Right ventricle myocardium inferior (tissue), 1 donor: ENCODE results near the gene VWA3A. TPM values are rescaled to one million over a fixed set of nuclear protein-coding genes. Genes with fewer than 3 reads are reported as not detected.
"Not testable (repeated sequence)": the region's sequence is repeated elsewhere in the genome, so short reads cannot be mapped to it uniquely, and the experiment has no call there.

Source experiments
- ATAC-seq: fragments of 200-7000 bp; cut with Tn5 transposase; one replicate; pipeline ENCODE4 v1.9.1; 2020; ENCODE audit warnings: mild to moderate bottlenecking, moderate library complexity
- DNase-seq: peaks from one replicate; pipeline ENCODE4 v3.0.0; 2021; ENCODE audit errors: missing footprints
- intact Hi-C: fragments of 100-400 bp; cut with DNase I; formaldehyde crosslinking; loops from one replicate; pipeline ENCODE4 v1.11.0; 2022
- total RNA-seq: library from RNA; stranded (reverse); fragmentation: NEBNext Ultra II Directional; extraction: Animal tissue kit (Norgen Biotek cat#: 25700); gene quantifications from one replicate; pipeline ENCODE4 v1.2.1, GENCODE V29; 2021
- donor health status: DM: no; HTN: yes; CAD: no; lungs with severe emphysema.

Gene VWA3A
- total RNA-seq, 1 donor from 2014 or later, result 0.81 TPM

DNA sequence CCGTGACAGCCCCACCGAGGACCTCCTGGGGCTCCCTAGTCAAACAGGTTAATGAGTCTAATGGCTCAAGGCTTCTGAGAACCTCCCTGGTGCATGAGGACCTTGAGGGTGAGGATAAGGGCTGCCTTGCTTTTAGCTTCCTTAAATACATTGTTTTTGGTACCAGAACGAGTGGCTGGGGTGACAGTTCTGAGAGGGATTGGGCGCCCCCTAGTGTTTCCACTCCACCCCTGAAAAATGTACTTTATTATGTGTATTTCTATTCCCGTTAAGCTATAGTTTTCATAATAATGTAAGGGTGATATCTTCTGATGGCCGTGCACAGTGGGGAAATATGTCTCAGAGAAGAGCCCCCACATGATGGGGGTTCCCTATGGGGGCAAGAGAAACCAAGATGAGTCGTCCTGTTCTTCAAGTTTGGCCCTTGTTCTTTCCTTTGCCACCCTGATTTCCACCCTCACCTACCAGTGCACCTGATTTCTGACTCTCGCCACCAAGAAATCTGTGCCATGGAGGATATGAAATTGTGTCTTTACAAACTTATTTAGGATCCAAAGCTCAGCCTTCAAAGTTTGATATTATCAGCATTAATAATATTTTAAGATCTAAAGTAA lies 14.5 kb upstream of the VWA3A start:
- intact Hi-C loops, result loop anchor here (1.0 to 5.0 kb wide), 2 partner anchors 77 to 126 kb away; partner anchors contain the start of genes PDZD9 and UQCRC2
- no peak for DNase-seq
- peak; percentile 42 for ATAC-seq

DNA sequence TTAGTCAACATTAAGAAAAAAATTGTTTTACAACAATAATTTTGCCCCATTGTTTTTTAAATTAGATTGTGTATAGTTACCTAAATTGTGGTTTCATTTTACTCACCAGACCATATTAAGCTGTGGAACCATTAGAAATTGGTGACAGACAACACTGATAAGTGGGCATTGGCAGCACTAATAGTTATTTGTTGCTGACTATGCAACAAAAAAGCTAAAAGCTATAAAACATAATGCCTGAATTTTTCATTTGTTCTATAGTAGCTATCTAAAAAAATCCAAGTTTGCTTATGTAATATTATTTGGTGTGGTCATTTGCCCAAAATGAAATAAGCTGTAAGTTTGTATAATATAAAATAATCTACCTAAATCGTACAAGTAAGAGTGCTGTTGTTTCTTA lies 13.7 kb upstream of the VWA3A start:
- ATAC-seq (no peak), DNase-seq (no peak)
- intact Hi-C loops, result loop anchor here (5.0 kb wide), 1 partner anchor 126 kb away; the partner anchor contains the start of gene UQCRC2

DNA sequence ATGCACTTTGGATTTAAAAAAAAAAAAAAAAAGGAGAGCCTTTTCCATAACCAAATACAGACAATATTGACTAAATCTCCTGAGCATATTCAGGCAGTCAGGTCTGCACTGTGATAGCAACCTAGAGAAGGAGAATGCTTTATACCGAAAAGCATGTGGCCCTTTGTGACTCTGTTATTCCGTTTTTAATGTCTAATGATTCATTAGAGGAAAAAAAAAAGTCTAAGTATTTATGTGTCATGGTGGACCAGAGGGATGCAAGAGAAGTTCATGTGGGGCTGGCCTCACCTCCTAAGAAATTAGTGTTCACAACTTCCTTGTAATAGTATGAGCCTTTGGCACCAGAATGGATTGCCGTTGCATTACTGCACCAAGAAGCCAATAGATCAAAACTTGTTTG lies 11.3 kb upstream of the VWA3A start:
- intact Hi-C loops, result no loop called here
- ATAC-seq, result no peak
- no peak for DNase-seq

DNA sequence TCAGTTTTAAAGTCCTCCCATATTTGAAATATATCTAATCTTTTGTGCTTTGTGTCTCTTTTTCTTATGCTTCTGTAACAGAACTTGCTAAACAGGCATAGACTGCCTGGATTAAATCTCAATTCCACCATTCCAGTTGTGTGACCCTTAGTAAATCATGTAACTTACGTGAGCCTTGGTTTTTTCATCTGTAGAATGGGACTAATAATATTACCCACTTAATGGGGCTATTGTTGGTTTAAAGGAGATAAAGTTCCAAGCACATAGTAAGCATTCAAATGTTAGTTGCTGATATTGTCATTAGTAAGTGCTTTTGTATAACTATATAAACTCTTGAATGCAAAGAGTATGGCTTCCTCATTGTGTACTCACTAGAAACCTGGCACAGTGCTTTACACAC lies 5.9 kb upstream of the VWA3A start:
- DNase-seq, result no peak
- intact Hi-C loops, result no loop called here
- no peak for ATAC-seq

DNA sequence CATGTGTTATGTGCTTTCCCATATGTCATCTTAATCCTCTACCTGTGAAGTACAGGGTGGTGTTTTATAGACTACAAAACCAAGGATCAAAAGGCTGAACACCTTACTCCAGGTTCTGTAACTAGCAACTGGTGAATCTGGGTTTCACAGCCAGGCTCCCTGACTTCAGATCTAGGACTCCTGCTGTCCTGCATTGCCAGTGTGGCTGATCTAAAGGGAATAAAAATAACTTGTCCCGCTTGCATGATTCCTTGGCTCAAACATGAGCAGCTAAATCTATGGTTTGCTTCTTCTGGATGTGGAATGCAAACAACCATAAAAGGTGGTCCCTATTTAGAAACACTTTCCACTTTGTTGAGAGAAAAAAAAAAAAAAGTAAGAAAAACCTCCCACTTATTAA lies 3.7 kb upstream of the VWA3A start:
- no peak for ATAC-seq
- intact Hi-C loops, result no loop called here
- no peak for DNase-seq

DNA sequence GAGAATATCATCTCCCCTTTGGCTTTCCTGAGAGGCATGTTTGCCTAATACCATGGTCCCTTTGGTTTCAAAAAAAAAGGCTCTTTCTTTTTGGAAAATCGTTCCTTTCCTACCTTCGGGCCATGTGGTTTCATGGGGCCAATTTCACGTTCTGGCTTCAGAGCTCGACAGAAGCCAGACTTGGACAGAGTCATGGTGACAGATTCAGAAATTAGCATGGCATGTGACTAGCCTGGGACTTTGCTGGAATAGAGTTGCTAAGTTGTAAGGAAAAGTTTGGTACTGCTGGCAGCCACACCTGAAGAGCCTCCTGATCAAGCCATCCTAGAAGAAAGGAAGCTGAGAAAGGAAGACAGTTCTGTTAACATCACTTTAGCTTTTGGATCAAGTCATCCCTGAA lies 2.4 kb upstream of the VWA3A start:
- ATAC-seq, result no peak
- DNase-seq, result no peak
- intact Hi-C loops, result no loop called here

DNA sequence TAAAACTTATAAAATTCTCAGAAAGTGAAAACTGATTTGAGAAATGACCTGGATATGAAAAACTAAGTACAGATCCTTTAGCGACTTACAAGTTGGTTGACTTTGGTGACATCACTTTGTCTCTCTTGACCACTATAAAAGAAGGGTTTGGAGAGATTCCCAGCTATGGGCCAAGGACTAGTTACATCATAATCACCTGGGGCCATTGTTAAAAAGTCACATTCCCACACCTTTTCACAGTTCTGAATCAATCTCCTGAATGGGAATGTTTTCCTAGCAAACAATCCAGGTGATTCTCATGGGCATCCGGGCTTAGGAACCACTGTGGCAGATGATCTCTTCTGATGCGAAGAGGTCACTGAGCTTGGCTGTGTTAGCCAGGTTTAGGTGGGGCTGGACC lies 620 bp upstream of the VWA3A start:
- ATAC-seq (no peak), DNase-seq (no peak)
- intact Hi-C loops, result no loop called here

DNA sequence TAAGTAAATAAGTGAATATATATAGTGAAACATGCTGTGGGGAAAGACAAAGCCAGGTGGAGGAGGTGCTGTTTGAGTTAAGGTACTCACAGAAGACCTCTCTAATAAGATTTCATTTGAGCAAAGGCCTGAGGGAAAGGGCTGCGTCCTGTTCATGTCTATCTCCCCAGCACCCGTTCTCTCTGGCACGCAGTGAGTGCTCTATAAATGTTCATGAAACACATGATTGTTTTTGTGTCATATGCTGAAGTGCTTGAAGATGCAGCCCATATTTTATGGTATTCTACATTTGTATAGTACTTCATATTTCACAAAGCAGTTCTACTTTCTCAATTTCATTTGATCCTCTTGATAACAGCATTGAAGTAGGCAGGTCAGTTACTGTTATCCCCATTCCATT lies 990 bp downstream of the VWA3A start:
- intact Hi-C loops, result no loop called here
- ATAC-seq, result no peak

DNA sequence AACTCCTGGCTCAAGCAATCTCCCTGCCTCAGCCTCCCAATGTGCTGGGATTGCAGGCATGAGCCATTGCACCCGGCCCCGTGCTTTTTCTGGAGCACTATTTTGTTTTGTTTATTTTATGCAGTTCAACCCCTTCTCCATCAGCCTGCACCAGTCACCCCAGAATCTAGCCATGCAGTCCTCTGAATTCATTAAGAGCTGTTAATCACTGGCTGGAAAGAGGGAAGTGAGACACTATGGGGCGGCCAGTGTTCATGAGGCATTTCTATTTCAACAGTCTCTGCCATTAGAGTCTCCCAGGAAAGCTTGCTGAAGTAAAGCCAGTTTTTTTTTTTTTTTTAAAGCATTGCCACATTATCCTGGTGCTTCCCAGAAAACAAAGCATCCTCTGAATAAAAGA lies 1.7 kb downstream of the VWA3A start:
- DNase-seq, result no peak
- ATAC-seq, result no peak
- intact Hi-C loops, result no loop called here

More for the DNA sequence above, 990 bp downstream of the VWA3A start:
- DNase-seq, result no peak

DNA sequence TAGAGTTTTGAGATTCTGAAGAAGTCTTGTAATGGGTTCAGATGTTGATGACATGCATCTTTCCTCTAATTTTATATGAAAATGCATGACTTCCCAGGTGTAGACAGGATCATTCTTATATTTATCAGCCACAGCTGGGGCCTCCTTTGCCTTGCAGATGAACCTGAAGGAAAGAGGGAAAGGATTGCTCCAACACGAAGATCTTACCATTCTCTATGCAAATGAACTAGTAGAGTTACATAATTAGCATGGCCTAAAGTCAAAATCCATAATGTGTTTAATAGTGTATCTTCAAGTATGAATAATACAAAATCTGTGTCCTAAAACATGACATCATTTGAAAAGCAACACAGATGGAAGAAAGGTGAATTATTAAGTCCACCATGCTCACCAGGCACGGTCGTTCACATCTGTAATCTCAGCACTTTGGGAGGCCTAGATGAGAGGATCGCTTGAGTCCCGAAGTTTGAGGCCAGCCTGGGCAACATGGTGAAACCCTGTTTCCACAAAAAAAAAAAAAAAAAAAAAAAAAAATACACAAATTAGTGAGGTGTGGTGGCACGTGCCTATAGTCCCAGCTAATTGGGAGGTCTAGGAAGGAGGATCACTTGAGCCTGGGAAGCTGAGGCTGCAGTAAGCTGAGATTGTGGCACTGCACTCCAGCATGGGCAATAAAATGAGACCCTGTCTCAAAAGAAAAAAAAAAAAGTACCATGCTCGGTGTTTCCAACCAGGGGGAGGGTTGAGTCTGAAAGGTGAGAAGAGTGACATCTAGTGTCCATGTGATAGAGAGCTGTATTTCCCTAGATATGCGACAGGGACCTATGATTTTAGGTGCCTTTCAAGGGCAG lies 6.3 kb downstream of the VWA3A start:
- no peak for ATAC-seq
- no peak for DNase-seq
- intact Hi-C loops, result loop anchor here (5.0 kb wide), 1 partner anchor 96 kb away; the partner anchor contains the start of gene PDZD9

DNA sequence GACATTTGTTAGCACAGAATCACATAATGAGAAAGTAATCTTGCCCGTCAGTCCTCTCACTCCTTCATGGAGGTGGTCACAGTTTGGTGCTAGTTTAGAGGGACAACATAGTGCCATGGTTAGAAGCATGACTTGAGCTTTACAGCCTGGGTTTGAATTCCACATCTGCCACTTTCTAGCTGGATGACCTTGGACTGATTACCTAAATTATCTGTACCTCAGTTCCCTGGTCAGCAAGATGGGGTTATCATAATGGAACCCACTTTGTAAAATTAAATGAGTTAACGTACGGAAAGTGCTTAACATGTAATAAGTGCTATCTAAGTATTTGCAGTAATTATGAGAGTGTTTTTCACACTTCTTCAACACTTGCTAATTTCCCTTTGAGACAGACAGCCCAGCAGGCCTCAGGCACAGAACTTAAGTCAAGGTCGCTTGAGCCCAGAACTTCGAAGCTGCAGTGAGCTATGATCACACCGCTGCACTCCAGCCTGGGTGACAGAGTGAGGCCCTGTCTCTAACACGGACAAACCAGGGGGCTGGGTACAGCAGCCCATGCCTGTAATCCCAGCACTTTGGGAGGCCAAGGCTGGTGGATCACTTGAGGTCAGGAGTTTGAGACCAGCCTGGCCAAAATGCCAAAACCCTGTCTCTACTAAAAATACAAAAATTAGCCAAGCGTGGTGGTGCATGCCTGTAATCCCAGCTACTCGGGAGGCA lies 7.1 kb downstream of the VWA3A start:
- ATAC-seq (no peak), DNase-seq (no peak)
- intact Hi-C loops, result loop anchor here (5.0 kb wide), 1 partner anchor 97 kb away; the partner anchor contains the start of gene PDZD9

DNA sequence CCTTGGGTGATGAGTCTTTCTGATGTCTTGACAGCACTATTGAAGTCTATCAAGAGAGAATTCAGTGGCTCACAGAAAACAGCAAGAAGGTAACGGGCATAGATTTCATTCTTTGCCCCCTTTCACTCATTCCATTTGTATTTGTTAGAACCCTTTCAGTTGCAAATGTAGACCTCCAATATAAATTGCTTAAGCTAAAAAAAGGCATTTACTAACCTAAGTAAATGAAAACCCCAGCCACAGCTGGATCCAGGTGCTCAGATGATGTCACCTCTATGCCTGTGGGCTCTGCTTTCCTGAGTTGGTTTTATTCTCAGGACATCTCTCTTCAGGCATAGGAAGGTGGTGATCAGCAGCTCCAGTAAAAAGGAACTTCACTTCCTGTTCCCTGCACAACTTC lies 11.1 kb downstream of the VWA3A start:
- DNase-seq (no peak), ATAC-seq (no peak)
- intact Hi-C loops, result no loop called here

DNA sequence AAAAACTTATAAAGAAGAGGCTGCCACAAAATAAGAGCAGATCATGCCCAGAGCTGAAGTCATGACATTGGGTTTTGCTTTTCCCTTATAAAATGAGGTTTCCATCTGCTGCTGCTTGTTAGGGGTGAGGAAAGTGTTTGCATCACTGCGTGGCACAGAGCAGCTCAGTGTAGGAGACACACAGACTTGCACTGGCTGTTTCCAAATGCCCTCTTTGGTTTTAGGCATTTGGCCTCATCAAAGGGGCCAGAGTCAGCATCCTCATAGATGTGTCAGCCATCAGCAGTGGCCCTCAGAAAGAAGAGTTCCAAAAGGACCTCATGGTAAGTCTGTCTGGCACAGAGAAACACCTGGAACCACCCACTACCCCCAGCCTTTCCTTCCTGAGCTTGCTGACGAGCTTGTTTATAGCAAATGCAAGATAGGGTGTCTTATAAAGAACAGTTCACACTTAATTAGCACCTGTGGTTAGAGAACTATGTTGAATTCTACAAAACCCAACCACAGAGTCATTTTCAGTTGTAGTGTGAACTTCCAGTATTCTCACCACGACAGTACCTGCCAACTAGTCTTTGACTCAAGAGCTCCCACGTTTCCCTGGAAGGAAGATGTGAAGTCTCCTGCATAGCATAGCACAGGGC lies 17.0 kb downstream of the VWA3A start:
- ATAC-seq, result no peak
- intact Hi-C loops, result no loop called here

DNA sequence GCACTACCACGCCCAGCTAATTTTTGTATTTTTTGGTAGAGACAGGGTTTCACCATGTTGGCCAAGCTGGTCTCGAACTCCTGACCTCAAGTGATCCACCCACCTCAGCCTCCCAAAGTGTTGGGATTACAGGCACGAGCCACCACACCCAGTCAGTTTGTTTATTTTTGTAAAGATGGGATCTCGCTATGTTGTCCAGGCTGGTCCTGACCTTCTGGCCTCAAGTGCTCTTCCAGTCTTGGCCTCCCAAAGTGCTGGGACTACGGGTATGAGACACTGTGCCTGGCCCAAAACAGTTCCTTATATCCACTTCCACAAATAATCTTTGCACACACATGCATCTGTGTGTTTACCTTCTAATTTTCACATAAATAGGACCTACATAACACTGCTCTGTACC lies 19.3 kb downstream of the VWA3A start:
- DNase-seq, ATAC-seq, intact Hi-C loops: not testable (repeated sequence)

More for the DNA sequence above, 17.0 kb downstream of the VWA3A start:
- no peak for DNase-seq

DNA sequence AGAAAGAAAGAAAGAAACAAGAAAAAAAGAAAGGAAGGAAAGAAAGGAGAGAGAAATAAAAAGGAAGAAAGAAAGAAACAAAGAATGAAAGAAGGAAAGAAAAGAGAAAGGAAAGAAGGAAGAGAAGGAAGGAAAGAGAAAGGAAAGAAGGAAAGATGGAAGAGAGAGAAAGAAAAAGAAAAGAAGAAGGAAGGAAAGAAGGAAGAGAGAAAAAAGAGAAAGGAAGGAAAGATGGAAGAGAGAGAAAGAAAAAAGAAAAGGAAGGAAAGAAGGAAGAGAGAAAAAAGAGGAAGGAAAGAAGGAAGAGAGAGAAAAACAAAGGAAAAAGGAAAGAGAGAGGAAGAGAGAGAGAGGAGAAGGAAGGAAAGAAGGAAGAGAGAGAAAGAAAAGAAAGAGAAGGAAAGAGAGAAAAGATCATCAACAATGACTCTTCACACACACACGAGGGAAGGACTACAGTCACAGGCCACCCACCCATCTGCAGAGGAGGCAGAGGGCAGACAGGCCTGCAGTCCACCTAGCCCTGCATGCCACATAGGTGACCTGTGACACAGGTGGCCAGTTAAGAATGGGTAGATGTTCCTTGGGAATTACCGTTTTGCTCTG lies 23.9 kb downstream of the VWA3A start:
- ATAC-seq, result no peak
- intact Hi-C loops, result no loop called here

DNA sequence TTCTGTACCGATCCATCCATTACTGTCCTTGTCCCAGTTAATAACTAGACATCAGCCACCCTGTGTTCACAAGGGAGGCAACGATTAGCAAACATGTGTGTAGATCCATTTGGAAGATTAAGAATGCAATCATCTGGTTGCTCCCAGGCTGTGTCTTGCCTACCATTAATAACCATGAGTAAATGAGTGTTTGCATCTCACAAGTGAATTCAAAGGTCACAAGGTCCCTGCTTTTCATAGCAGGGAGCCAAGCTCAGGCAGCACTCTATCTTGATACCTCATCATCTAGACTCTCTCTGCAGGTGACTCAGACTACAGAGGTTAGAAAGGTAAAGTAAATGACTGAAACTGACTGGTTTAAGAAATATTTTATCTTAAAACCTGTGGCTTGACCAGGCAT lies 25.3 kb downstream of the VWA3A start:
- no peak for ATAC-seq
- intact Hi-C loops, result no loop called here
- no peak for DNase-seq

More for the DNA sequence above, 23.9 kb downstream of the VWA3A start:
- no peak for DNase-seq

DNA sequence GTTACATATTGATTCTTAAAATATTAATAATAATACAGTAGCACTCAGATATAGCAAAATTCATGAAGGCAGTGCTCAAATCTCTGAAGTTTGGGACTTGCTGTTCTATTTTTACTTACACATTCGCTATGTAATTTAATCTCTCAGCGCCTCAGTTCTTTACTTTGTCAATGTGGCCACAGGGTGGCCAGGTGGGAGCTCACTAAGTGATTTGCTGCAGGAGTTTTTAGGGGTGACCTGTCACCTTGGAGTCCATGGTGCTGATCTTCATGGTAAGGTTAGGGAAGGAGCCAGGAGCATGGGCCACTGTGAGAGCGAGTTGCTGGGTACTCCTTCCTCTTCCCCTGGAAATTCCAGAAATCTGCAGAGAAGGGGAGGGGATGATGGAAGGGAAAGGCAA lies 28.1 kb downstream of the VWA3A start:
- intact Hi-C loops, result no loop called here
- no peak for ATAC-seq
- DNase-seq, result no peak

DNA sequence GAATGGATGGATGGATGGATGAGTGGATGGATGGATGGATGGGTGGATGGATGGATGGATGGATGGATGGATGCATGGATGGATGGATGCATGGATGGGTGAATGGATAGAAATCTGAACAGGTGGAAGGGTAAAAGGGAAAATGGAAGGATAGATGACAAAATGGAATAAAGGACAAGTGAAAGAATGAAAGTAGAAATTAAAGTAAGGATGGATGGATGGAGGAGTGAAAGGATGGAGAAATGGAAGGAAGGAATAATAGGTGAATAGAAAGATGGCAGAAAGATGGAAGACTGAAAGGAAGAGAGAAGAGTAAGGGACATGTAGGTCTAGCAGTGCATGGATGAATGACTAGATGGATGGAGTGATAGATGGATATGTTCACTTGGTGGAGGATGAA lies 29.9 kb downstream of the VWA3A start:
- no peak for DNase-seq
- ATAC-seq, result no peak
- intact Hi-C loops, result no loop called here

DNA sequence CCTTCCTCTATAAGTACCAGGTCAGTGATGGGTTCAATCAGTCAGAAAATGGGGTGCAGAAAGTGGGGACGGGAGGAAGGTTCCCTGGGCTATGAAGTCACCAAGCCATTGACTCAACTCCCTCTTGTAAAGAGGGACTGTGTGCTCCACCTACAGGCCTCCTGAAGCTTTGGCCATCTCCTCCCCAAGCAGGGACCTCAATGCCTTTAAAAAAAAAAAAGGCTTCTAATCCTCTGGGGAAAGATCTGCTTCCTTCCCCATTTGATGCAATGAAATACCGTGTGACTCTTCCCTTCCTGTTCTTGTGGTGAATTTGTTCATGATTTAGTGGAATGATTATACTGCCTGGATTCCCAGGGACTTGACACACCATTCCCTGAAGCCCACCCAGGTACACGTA lies 30.8 kb downstream of the VWA3A start:
- intact Hi-C loops, result no loop called here
- no peak for ATAC-seq

More for the DNA sequence above, 30.8 kb downstream of the VWA3A start:
- no peak for DNase-seq
